AG04449 (cell line): Measurements from ENCODE around the gene MARK1.
"Not testable (repeated sequence)": the region's sequence is repeated elsewhere in the genome, so short reads cannot be mapped to it uniquely, and the experiment has no call there.

ENCODE experiments used
- CTCF ChIA-PET: fragments of 350-600 bp; formaldehyde crosslinking; extraction: SDS; loops from one replicate; lab custom pipeline; 2021; ENCODE audit warnings: antibody characterized with exemption; lab: Yijun Ruan, JAX
- POLR2A ChIA-PET: fragments of 400-600, 350-600 bp; formaldehyde crosslinking; extraction: SDS; loops from one replicate; lab custom pipeline; 2020; ENCODE audit warnings: antibody characterized with exemption, inconsistent platforms; lab: Yijun Ruan, JAX
- DNase-seq: peaks from one replicate; pipeline ENCODE4 v3.0.0-alpha.2; 2010; ENCODE audit warnings: low read depth, low spot score
- H3K4me3 ChIP-seq: 2 replicates; pipeline ENCODE4 v1.5.1; 2011; ENCODE audit warnings: low read depth, mild to moderate bottlenecking, control low read depth, low read length
- TF ChIP-seq, protein P1 (sequence below): IDR thresholded peaks from one replicate; pipeline ENCODE4 v1.5.1; 2011; ENCODE audit warnings: mild to moderate bottlenecking, moderate library complexity, low read length, control low read depth, inconsistent platforms; ENCODE audit not compliant: insufficient read depth; ENCODE audit errors: missing control alignments

The MARK1 gene

GRCh38 chr1:220604926-220605325, 77.0 kb downstream of the MARK1 start:
- DNase-seq: no peak
- H3K4me3 ChIP-seq: no peak overlapping the region
- CTCF ChIA-PET: no interaction called here
- TF ChIP-seq, protein P1, sequence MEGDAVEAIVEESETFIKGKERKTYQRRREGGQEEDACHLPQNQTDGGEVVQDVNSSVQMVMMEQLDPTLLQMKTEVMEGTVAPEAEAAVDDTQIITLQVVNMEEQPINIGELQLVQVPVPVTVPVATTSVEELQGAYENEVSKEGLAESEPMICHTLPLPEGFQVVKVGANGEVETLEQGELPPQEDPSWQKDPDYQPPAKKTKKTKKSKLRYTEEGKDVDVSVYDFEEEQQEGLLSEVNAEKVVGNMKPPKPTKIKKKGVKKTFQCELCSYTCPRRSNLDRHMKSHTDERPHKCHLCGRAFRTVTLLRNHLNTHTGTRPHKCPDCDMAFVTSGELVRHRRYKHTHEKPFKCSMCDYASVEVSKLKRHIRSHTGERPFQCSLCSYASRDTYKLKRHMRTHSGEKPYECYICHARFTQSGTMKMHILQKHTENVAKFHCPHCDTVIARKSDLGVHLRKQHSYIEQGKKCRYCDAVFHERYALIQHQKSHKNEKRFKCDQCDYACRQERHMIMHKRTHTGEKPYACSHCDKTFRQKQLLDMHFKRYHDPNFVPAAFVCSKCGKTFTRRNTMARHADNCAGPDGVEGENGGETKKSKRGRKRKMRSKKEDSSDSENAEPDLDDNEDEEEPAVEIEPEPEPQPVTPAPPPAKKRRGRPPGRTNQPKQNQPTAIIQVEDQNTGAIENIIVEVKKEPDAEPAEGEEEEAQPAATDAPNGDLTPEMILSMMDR: no peak
- POLR2A ChIA-PET: no interaction called here

- DNase-seq, H3K4me3 ChIP-seq, CTCF ChIA-PET, POLR2A ChIA-PET: not testable (repeated sequence)
Measured at GRCh38 chr1:220605651-220606050, 77.7 kb downstream of the MARK1 start.

DNA sequence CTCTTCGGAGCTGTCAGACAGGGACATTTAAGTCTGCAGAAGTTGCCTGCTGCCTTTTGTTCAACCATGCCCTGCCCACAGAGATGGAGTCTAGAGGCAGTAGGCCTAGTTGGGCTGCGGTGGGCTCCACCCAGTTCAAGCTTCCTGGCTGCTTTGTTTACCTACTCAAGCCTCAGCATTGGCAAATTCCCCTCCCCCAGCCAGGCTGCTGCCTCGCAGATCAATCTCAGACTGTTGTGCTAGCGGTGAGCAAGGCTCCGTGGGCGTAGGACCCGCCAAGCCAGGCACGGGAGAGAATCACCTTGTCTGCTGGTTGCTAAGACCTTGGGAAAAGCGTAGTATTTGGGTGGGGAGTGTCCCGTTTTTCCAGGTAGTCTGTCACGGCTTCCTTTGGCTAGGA, 83.2 kb downstream of the MARK1 start:
- DNase-seq, H3K4me3 ChIP-seq, CTCF ChIA-PET, POLR2A ChIA-PET: not testable (repeated sequence)

GRCh38 chr1:220616836-220617235, 88.9 kb downstream of the MARK1 start:
- CTCF ChIA-PET: interaction anchor here (1.4 kb wide), 1 partner anchor 63 kb away, joined by 3 read pairs; no protein-coding TSS in a partner anchor
- TF ChIP-seq, protein P1: no peak

DNA sequence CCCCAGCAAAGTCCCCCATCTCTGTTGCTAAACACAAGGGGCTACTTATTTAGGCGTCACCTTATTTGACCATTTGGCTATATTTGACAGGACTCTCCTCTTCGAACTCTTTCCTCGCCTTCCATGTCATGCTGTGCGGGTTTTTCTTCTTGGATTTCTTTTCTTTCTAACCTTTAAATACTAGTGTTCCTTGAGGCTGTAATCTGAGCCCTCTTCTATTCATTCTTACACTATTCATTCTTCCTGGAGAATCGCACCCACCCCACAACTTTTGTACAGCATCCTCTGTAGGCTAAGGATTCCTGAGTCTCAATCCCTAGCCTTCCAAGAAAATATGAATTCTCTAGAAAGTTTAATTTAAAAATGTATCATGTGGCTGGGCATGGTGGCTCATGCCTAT, 100.5 kb downstream of the MARK1 start:
- TF ChIP-seq, protein P1: no peak
- CTCF ChIA-PET: no interaction called here
- POLR2A ChIA-PET: no interaction called here
- H3K4me3 ChIP-seq: no peak overlapping the region
- DNase-seq: no peak

More at GRCh38 chr1:220616836-220617235, 88.9 kb downstream of the MARK1 start:
- POLR2A ChIA-PET: no interaction called here
- DNase-seq: no peak
- H3K4me3 ChIP-seq: no peak overlapping the region

GRCh38 chr1:220631238-220631815, 103.4 kb downstream of the MARK1 start:
- POLR2A ChIA-PET: no interaction called here
- CTCF ChIA-PET: no interaction called here
- no peak overlapping the region for H3K4me3 ChIP-seq
- TF ChIP-seq, protein P1: no peak
- DNase-seq: no peak

- TF ChIP-seq, protein P1: no peak
- ChIA-PET POLR2A (no interaction called here), CTCF (no interaction called here)
- no peak overlapping the region for H3K4me3 ChIP-seq
- DNase-seq: no peak
Measured at GRCh38 chr1:220637759-220638158, 109.8 kb downstream of the MARK1 start.
